Naive B cell (primary cell): ENCODE measurements around the gene KRTAP10-1. TPM values are rescaled to one million over a fixed set of nuclear protein-coding genes. Genes with fewer than 3 reads are reported as not detected.
"Not testable (repeated sequence)": the region's sequence is repeated elsewhere in the genome, so short reads cannot be mapped to it uniquely, and the experiment has no call there.

ENCODE experiments used
- ATAC-seq, 2 donors: fragments of 150-1000 bp; cut with Tn5 transposase; 2 replicates each; pipeline ENCODE4 v1.10.0; 2021; ENCODE audit warnings: low read depth in 2 of 2, mild to moderate bottlenecking in 2 of 2, moderate library complexity in 2 of 2
- DNase-seq: peaks from one replicate; pipeline ENCODE4 v3.0.0; 2022
- H3K27ac Mint-ChIP-seq, 6 donors: one replicate each; pipeline ENCODE4 v1.8.0; 2020 to 2022; ENCODE audit warnings: mild to moderate bottlenecking in 6 of 6, mixed read lengths in 6 of 6, moderate library complexity in 5 of 6, inconsistent platforms in 2 of 6
- H3K27me3 Mint-ChIP-seq, 3 donors: one replicate each; pipeline ENCODE4 v1.8.0; 2021 to 2022; ENCODE audit warnings: mixed read lengths in 3 of 3, mild to moderate bottlenecking in 1 of 3
- H3K36me3 Mint-ChIP-seq, 2 donors: one replicate each; pipeline ENCODE4 v1.8.0; 2020 to 2022; ENCODE audit warnings: mixed read lengths in 2 of 2, inconsistent platforms in 1 of 2, mild to moderate bottlenecking in 1 of 2
- H3K4me1 Mint-ChIP-seq, 3 donors: one replicate each; pipeline ENCODE4 v1.8.0; 2020 to 2022; ENCODE audit warnings: mixed read lengths in 3 of 3, inconsistent platforms in 1 of 3, mild to moderate bottlenecking in 1 of 3, moderate library complexity in 1 of 3
- H3K4me3 Mint-ChIP-seq, 8 donors: one replicate each; pipeline ENCODE4 v1.8.0; 2020 to 2022; ENCODE audit warnings: mild to moderate bottlenecking in 8 of 8, mixed read lengths in 8 of 8, moderate library complexity in 8 of 8, inconsistent platforms in 2 of 8
- H3K9me3 Mint-ChIP-seq, 7 donors: one replicate each; pipeline ENCODE4 v1.8.0; 2020 to 2022; ENCODE audit warnings: mixed read lengths in 7 of 7, mild to moderate bottlenecking in 5 of 7, inconsistent platforms in 2 of 7, moderate library complexity in 1 of 7
- polyA plus RNA-seq, 6 donors: library from polyadenylated mRNA; unstranded; fragments of 300-500 nt; fragmentation: Illumina TruSeq; gene quantifications; one replicate each; pipeline ENCODE4 v1.2.3, GENCODE V29; 2021; ENCODE audit warnings: low read depth in 6 of 6

KRTAP10-1 gene
- polyA plus RNA-seq, 6 donors from 2014 or later, result not detected

DNA sequence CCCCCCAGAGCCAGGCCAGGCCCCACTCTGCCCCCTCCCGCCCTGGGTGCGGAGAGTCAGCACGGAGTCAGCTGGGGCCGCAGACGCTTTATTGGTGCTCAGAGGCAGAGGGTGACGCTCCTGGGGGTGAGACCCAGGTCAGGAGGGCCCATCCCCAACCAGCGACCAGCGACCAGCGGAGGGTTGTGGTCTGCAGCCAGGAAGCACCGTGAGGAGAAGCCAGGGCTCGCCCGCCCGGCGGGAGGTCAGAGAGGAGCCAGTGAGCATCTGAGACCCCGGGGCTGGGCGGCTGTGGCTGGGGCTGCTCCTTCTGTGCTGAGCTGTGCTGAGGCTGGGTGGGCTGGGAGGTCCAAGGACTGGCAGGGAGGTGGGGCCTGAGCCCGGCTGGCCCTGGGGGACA, 10.3 kb upstream of the KRTAP10-1 start:
- DNase-seq, H3K4me3 Mint-ChIP-seq, H3K27ac Mint-ChIP-seq, ATAC-seq: not testable (repeated sequence)
- Mint-ChIP-seq H3K4me1 (peaks cover 6 to 15% (median 7%) of the 10 kb centered on the region in 3 donors), H3K27me3 (peaks cover 20 to 68% (median 53%) of the 10 kb centered on the region in 3 donors), H3K36me3 (peaks cover 13 to 31% of the 10 kb centered on the region in 2 donors), H3K9me3 (peaks cover 9 to 40% (median 28%) of the 10 kb centered on the region in 7 donors)

- Mint-ChIP-seq H3K27me3 (peaks cover 20 to 62% (median 46%) of the 10 kb centered on the region in 3 donors), H3K36me3 (peaks cover 13 to 31% of the 10 kb centered on the region in 2 donors), H3K9me3 (peaks cover 9 to 41% (median 28%) of the 10 kb centered on the region in 7 donors), H3K4me3 (no peak overlapping the region), H3K4me1 (peaks cover 6 to 15% (median 7%) of the 10 kb centered on the region in 3 donors), H3K27ac (no peak overlapping the region)
- no peak for DNase-seq
- no peak for ATAC-seq
Observed at GRCh38 chr21:44549525-44550211, 9.7 kb upstream of the KRTAP10-1 start.

- Mint-ChIP-seq H3K4me3 (no peak overlapping the region), H3K27me3 (peaks cover 20 to 55% (median 39%) of the 10 kb centered on the region in 3 donors), H3K36me3 (peaks cover 13 to 31% of the 10 kb centered on the region in 2 donors), H3K27ac (peak overlapping the region in 2 of 6 donors; percentile 1 to 23), H3K4me1 (peaks cover 6 to 15% (median 7%) of the 10 kb centered on the region in 3 donors), H3K9me3 (peaks cover 8 to 39% (median 28%) of the 10 kb centered on the region in 7 donors)
- DNase-seq, result no peak
- ATAC-seq, result no peak
Observed at GRCh38 chr21:44548922-44549321, 8.9 kb upstream of the KRTAP10-1 start.

- ATAC-seq (no peak), DNase-seq (no peak)
- Mint-ChIP-seq H3K27me3 (peaks cover 19 to 49% (median 38%) of the 10 kb centered on the region in 3 donors), H3K4me1 (peaks cover 6 to 15% (median 7%) of the 10 kb centered on the region in 3 donors), H3K27ac (peak overlapping the region in 1 of 6 donors; percentile 23), H3K4me3 (no peak overlapping the region), H3K9me3 (peaks cover 7 to 36% (median 28%) of the 10 kb centered on the region in 7 donors), H3K36me3 (peaks cover 13 to 31% of the 10 kb centered on the region in 2 donors)
Observed at GRCh38 chr21:44548381-44548780, 8.4 kb upstream of the KRTAP10-1 start.

DNA sequence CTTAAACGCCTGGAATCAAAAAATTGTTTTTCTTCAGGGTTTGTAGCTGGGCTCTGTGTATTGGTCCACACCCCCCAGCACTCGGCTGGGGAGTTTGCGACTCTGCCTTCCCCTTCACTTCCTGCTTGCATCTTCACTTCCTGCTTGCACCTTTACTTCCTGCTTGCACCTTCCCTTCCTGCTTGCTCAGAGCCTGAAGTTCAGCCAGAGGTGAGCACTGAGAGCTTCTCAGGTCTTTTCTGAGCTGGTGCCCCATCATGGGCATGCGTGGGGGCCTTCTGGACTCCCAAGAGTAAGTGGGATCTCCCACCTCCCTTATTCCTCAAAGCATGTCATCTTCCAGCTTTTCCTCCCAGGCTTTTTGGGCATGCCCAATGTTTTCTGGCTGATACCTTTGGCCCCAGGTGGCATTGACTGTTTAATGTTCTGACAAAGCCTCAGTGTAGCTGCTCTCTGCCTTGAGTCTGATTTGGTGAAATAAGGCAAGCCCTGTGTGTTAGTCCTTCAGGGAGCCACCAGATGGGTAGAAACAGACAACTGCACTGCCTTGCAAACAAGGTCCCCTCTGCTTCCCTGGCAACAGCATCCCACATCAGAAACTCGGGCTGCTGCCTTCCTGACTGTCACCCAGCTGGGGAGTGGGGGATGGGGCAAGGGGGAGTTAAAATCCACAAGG, 7.8 kb upstream of the KRTAP10-1 start:
- H3K27me3 Mint-ChIP-seq, result peaks cover 15 to 43% (median 38%) of the 10 kb centered on the region in 3 donors
- DNase-seq, result no peak
- peak overlapping the region in 3 of 6 donors; percentile 42 to 96 (median 56) for H3K27ac Mint-ChIP-seq
- peak overlapping the region in 4 of 8 donors; percentile 41 to 71 (median 60) for H3K4me3 Mint-ChIP-seq
- peaks cover 13 to 31% of the 10 kb centered on the region in 2 donors for H3K36me3 Mint-ChIP-seq
- peaks cover 6 to 15% (median 7%) of the 10 kb centered on the region in 3 donors for H3K4me1 Mint-ChIP-seq
- peaks cover 7 to 36% (median 28%) of the 10 kb centered on the region in 7 donors for H3K9me3 Mint-ChIP-seq
- ATAC-seq, result no peak

DNA sequence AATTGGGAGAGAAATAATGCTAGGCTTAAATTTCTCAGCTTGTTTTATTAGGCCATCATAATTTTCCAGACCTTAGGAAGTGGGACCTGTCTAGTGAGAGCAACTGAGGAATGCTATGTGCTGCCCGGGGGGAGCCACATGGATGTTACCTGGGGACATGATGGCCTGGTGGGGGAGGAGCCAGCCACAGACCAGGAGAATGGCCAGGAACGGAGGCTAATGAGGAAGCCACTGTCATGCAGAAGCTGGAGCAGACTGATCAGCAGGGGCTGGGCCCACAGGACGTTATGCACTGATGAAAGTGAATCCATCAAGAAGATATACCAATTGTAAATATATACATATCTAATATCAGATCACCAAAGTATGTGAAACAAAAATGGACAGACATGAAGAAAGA, 4.6 kb upstream of the KRTAP10-1 start:
- H3K27ac Mint-ChIP-seq, result peak overlapping the region in 1 of 6 donors; percentile 38
- peaks cover 7 to 34% (median 28%) of the 10 kb centered on the region in 7 donors for H3K9me3 Mint-ChIP-seq
- no peak for DNase-seq
- H3K36me3 Mint-ChIP-seq, result peaks cover 13 to 31% of the 10 kb centered on the region in 2 donors
- no peak overlapping the region for H3K4me3 Mint-ChIP-seq
- peaks cover 15 to 27% (median 25%) of the 10 kb centered on the region in 3 donors for H3K27me3 Mint-ChIP-seq
- no peak for ATAC-seq
- peaks cover 6 to 15% (median 7%) of the 10 kb centered on the region in 3 donors for H3K4me1 Mint-ChIP-seq

DNA sequence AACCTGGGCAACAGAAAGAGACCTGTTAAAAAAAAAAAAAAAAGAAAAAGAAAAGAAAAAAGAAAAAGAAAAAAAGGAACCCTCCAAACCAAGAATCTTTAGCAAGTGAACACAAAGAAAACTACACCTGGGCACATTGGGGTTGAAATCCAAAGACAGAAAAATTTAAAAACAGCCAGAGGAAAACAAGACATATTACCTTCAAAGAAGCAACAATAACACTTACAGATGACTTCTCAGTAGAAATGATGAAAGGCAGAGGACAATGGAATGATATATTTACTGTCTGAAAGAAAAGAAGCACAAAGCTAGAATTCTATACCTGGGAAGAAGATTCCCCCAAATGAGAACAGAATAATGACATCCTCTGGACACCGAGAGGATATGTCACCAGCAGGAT, 2.7 kb upstream of the KRTAP10-1 start:
- Mint-ChIP-seq H3K4me3 (no peak overlapping the region), H3K27me3 (peaks cover under 1 to 29% (median 25%) of the 10 kb centered on the region in 3 donors), H3K9me3 (peaks cover 7 to 26% (median 23%) of the 10 kb centered on the region in 7 donors), H3K27ac (no peak overlapping the region), H3K36me3 (peaks cover 11 to 14% of the 10 kb centered on the region in 2 donors), H3K4me1 (peaks cover 4 to 8% (median 5%) of the 10 kb centered on the region in 3 donors)
- ATAC-seq (no peak), DNase-seq (no peak)

DNA sequence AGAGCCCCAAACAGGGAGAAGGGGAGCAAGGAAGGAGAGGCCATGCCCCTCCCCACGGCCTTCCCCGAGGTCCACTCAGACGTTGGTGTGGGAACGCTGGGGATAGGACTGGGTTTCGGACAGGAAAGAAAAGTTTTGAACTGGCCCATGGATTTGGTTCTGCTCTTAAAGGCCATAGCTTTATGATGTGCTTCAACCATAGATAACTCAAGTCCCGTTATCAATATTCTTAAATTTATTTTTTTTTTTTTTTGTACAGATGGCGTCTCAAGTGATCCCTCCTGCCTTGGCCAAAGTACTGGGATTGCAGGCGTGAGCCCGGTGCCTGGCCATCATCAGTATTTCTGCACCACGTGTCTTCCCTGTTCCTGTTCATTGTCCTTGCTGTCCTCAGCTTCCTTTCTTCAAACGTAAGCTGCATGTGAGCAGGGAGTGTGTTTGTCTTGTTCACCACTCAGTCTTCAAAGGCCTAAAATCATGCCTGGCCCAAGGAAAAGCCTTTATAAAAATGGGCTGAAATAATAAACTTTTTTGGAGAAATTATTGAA, 820 bp upstream of the KRTAP10-1 start:
- peaks cover 0 to 7% (median 5%) of the 10 kb centered on the region in 7 donors for H3K9me3 Mint-ChIP-seq
- DNase-seq, result no peak
- H3K4me3 Mint-ChIP-seq, result no peak overlapping the region
- peaks cover 15 to 42% (median 33%) of the 10 kb centered on the region in 3 donors for H3K27me3 Mint-ChIP-seq
- no peak for ATAC-seq
- H3K27ac Mint-ChIP-seq, result no peak overlapping the region
- no peaks in the 10 kb centered on the region for H3K36me3 Mint-ChIP-seq
- H3K4me1 Mint-ChIP-seq, result no peaks in the 10 kb centered on the region

DNA sequence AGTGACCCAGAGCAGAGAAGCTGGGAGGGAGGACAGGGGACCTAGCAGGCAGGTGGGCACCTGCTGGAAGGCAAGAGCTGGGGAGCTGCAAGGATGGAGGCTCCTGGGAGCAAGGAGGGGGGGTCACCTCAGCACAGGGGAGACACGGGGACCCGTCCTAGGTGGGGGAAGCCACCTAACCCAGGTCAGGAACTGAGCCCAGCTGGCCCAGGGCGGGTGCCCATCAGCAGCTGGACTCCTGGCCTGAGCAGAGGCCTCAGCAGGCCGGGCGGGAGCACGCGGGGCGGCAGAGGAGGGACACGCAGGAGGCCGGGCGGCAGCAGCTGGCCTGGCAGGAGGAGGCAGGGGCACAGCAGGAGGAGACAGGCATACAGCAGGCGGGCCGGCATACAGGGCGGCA, 949 bp downstream of the KRTAP10-1 start:
- DNase-seq (no peak), ATAC-seq (no peak)
- Mint-ChIP-seq H3K4me3 (no peak overlapping the region), H3K27ac (no peak overlapping the region), H3K4me1 (no peaks in the 10 kb centered on the region), H3K36me3 (no peaks in the 10 kb centered on the region), H3K9me3 (peaks cover 0 to 4% (median 0%) of the 10 kb centered on the region in 7 donors), H3K27me3 (peaks cover 15 to 48% (median 33%) of the 10 kb centered on the region in 3 donors)

- H3K27me3 Mint-ChIP-seq, result peaks cover 15 to 48% (median 33%) of the 10 kb centered on the region in 3 donors
- H3K4me3 Mint-ChIP-seq, result no peak overlapping the region
- peaks cover 0 to 4% (median 0%) of the 10 kb centered on the region in 7 donors for H3K9me3 Mint-ChIP-seq
- H3K27ac Mint-ChIP-seq, result no peak overlapping the region
- no peak for DNase-seq
- H3K36me3 Mint-ChIP-seq, result no peaks in the 10 kb centered on the region
- ATAC-seq, result no peak
- no peaks in the 10 kb centered on the region for H3K4me1 Mint-ChIP-seq
Observed at GRCh38 chr21:44537930-44538911, 1.8 kb downstream of the KRTAP10-1 start.

GRCh38 chr21:44535963-44536362, 4.0 kb downstream of the KRTAP10-1 start:
- H3K9me3 Mint-ChIP-seq, result peaks cover 0 to 4% (median 0%) of the 10 kb centered on the region in 7 donors
- H3K4me3 Mint-ChIP-seq, result no peak overlapping the region
- H3K27me3 Mint-ChIP-seq, result peaks cover 15 to 60% (median 43%) of the 10 kb centered on the region in 3 donors
- no peaks in the 10 kb centered on the region for H3K4me1 Mint-ChIP-seq
- H3K27ac Mint-ChIP-seq, result no peak overlapping the region
- no peaks in the 10 kb centered on the region for H3K36me3 Mint-ChIP-seq
- ATAC-seq, result no peak
- no peak for DNase-seq

DNA sequence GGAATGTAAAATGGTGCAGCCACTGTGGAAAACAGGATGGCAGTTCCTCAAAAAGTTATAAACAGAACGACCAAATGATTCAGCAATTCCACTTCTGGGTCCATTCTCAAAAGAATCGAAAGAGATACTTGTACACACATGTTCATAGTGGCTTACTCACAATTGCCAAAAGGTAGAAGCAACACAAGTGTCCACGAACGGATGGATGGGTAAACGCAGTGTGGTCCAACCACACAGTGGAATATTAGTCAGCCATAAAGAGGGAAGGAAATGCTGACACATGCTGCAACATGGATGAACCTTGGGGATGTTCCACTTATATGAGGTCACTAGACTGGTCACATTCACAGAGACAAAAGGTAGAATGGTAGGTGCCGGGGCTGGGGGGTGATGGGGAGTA, 5.3 kb downstream of the KRTAP10-1 start:
- peaks cover 0 to 4% (median 0%) of the 10 kb centered on the region in 7 donors for H3K9me3 Mint-ChIP-seq
- no peaks in the 10 kb centered on the region for H3K4me1 Mint-ChIP-seq
- H3K36me3 Mint-ChIP-seq, result no peaks in the 10 kb centered on the region
- DNase-seq (no peak), ATAC-seq (no peak)
- peaks cover 21 to 62% (median 46%) of the 10 kb centered on the region in 3 donors for H3K27me3 Mint-ChIP-seq
- H3K27ac Mint-ChIP-seq, result no peak overlapping the region
- H3K4me3 Mint-ChIP-seq, result peak overlapping the region in 1 of 8 donors; percentile 47
